Right lobe of liver (tissue), 6 donors: ENCODE data around the gene RAB30. TPM values are rescaled to one million over a fixed set of nuclear protein-coding genes. Genes with fewer than 3 reads are reported as not detected.

ENCODE experiments used
- ATAC-seq, 4 donors: fragments of 200-7000 bp; cut with Tn5 transposase; one replicate each; pipeline ENCODE4 v1.9.1; 2020; ENCODE audit warnings: mild to moderate bottlenecking in 4 of 4, moderate library complexity in 4 of 4
- DNase-seq, 3 donors: peaks; one replicate each; pipeline ENCODE4 v3.0.0-alpha.2; 2020
- H3K27ac ChIP-seq, 3 donors: fragments of 200-600 bp; one replicate each; pipeline ENCODE4 v1.8.0; 2022
- H3K27me3 ChIP-seq, 2 donors: fragments of 200-600 bp; one replicate each; pipeline ENCODE4 v1.8.0; 2022
- H3K36me3 ChIP-seq, 4 donors: fragments of 200-600 bp; sonication (generic) in 1 of 4; one replicate each; pipeline versions ENCODE4 v1.5.1 to v1.8.0; 2017 to 2022; ENCODE audit warnings: control low read depth in 1 of 4
- H3K4me1 ChIP-seq, 4 donors: fragments of 200-600 bp; sonication (generic) in 1 of 4; one replicate each; pipeline versions ENCODE4 v1.5.1 to v1.8.0; 2017 to 2022; ENCODE audit warnings: control low read depth in 1 of 4
- H3K4me3 ChIP-seq, 3 donors: fragments of 200-600 bp; one replicate each; pipeline ENCODE4 v1.8.0; 2022
- H3K9me3 ChIP-seq, 4 donors: fragments of 200-600 bp; sonication (generic) in 1 of 4; one replicate each; pipeline versions ENCODE4 v1.5.1 to v1.8.0; 2017 to 2022; ENCODE audit warnings: control low read depth in 1 of 4
- CTCF ChIP-seq, 4 donors: fragments of 200-600 bp in 3 of 4; fragments of 450-650 bp in 1 of 4; IDR thresholded peaks; one replicate each; pipeline versions ENCODE4 v1.5.1 to v1.8.0; 2016 to 2022; ENCODE audit warnings: antibody characterized with exemption in 4 of 4, mild to moderate bottlenecking in 2 of 4
- POLR2A ChIP-seq: fragments of 450-650 bp; IDR thresholded peaks from one replicate; pipeline ENCODE4 v1.6.1; 2017; ENCODE audit warnings: antibody characterized with exemption, mild to moderate bottlenecking
- WGBS: methylation state at CpG from one replicate; pipeline ENCODE4 v1.1.6; 2018; ENCODE audit warnings: low coverage, low lambda C conversion rate; ENCODE audit not compliant: insufficient coverage; ENCODE audit errors: missing lambda C conversion rate; 5-methylcytosine and 5-hydroxymethylcytosine counted together
- intact Hi-C, 2 donors: fragments of 100-400 bp; cut with DNase I; formaldehyde crosslinking; loops; one replicate each; pipeline versions ENCODE4 v1.11.2 to v1.14.1; 2022
- total RNA-seq, 6 experiments: library from RNA; depleted of rRNA in 2 of 6; stranded (reverse); fragments of >200 nt in 2 of 6; fragmentation: NEBNext Ultra II Directional in 3 of 6; extraction: Animal tissue kit (Norgen Biotek cat#: 25700) in 3 of 6; gene quantifications; one replicate each; pipeline versions ENCODE4 v1.1.0 to v1.2.4, GENCODE V29; 2016 to 2023
- donor health status: DM: no; HTN: yes; CAD: no.
- donor health status: DM: no; HTN: no; CAD: no.
- donor health status: DM: no; HTN: no; CAD: no.
- donor health status: DM: no; HTN: yes; CAD: no.
- donor health status: DM: no; HTN: yes; CAD: no.

RAB30 gene
- total RNA-seq, 6 experiments from 2014 or later = 4.1 to 9.6 (median 6.7) TPM

- peaks cover 0 to 12% (median 0%) of the 10 kb centered on the region in 4 donors for H3K4me1 ChIP-seq
- 100% methylated on average over 3 of the region's 3 CpGs for WGBS
- no peak for TF ChIP-seq POLR2A
- no peak for TF ChIP-seq CTCF (IDR thresholded peaks at IDR 0.05)
These were observed 14.0 kb downstream of the RAB30 start for GRCh38 chr11:83057721-83058120.

GRCh38 chr11:83056611-83057010 lies 15.1 kb downstream of the RAB30 start:
- WGBS = 78% methylated on average over 1 of the region's 1 CpG
- no peak for DNase-seq
- no peaks in the 10 kb centered on the region for H3K27me3 ChIP-seq
- no peaks in the 10 kb centered on the region for H3K9me3 ChIP-seq
- no peak overlapping the region for H3K4me3 ChIP-seq
- no peak for TF ChIP-seq CTCF (IDR thresholded peaks at IDR 0.05)
- TF ChIP-seq POLR2A = no peak
- H3K36me3 ChIP-seq = no peaks in the 10 kb centered on the region
- no peak for ATAC-seq
- intact Hi-C loops = no loop called here
- H3K4me1 ChIP-seq = peaks cover 0 to 10% (median 0%) of the 10 kb centered on the region in 4 donors
- H3K27ac ChIP-seq = no peak overlapping the region

More at GRCh38 chr11:83057721-83058120, 14.0 kb downstream of the RAB30 start:
- DNase-seq (no peak), ATAC-seq (no peak)
- Histone ChIP-seq H3K9me3 (no peaks in the 10 kb centered on the region), H3K4me3 (no peak overlapping the region), H3K27ac (no peak overlapping the region), H3K27me3 (no peaks in the 10 kb centered on the region), H3K36me3 (no peaks in the 10 kb centered on the region)
- intact Hi-C loops = no loop called here

DNA sequence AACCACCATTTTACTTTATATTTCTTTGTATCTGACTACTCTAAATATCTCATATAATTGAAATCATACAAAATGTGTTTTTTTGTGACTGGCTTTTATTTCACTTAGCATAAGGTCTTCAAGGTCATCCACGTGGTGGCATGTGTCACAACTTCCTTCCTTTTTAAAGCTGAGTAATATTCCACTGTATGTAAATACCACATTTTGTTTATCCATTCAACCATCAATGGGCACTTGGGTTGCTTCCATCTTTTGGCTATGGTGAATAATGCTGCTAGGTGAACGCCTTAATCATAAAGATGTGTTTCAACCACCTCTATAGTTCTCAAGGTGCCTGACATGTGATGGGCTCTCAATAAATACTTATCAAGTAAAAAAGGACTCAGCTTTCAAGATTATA lies 15.5 kb downstream of the RAB30 start:
- ATAC-seq (no peak), DNase-seq (no peak)
- TF ChIP-seq POLR2A = no peak
- peaks cover 0 to 10% (median 0%) of the 10 kb centered on the region in 4 donors for H3K4me1 ChIP-seq
- WGBS = 65% methylated on average over 2 of the region's 2 CpGs
- H3K27ac ChIP-seq = no peak overlapping the region
- intact Hi-C loops = no loop called here
- no peaks in the 10 kb centered on the region for H3K9me3 ChIP-seq
- no peaks in the 10 kb centered on the region for H3K27me3 ChIP-seq
- no peak overlapping the region for H3K4me3 ChIP-seq
- no peaks in the 10 kb centered on the region for H3K36me3 ChIP-seq

- DNase-seq = no peak
- WGBS = 93% methylated on average over 3 of the region's 3 CpGs
- no peaks in the 10 kb centered on the region for H3K9me3 ChIP-seq
- no peak for TF ChIP-seq POLR2A
- no peak for TF ChIP-seq CTCF (IDR thresholded peaks at IDR 0.05)
- H3K4me1 ChIP-seq = peaks cover 0 to 10% (median 0%) of the 10 kb centered on the region in 4 donors
- H3K27ac ChIP-seq = no peak overlapping the region
- H3K27me3 ChIP-seq = no peaks in the 10 kb centered on the region
- intact Hi-C loops = no loop called here
- ATAC-seq = peak; percentile 57 to 77 (median 70)
- H3K36me3 ChIP-seq = no peaks in the 10 kb centered on the region
- H3K4me3 ChIP-seq = no peak overlapping the region
These were observed 16.8 kb downstream of the RAB30 start for GRCh38 chr11:83054904-83055380.

- ATAC-seq (peak in 2 of 4 donors; percentile 28 to 36), DNase-seq (no peak)
- Histone ChIP-seq H3K9me3 (no peaks in the 10 kb centered on the region), H3K4me3 (no peak overlapping the region), H3K27ac (no peak overlapping the region), H3K27me3 (no peaks in the 10 kb centered on the region), H3K36me3 (no peaks in the 10 kb centered on the region), H3K4me1 (peaks cover 0 to 10% (median 0%) of the 10 kb centered on the region in 4 donors)
- intact Hi-C loops = no loop called here
- 90% methylated on average over 2 of the region's 2 CpGs for WGBS
- TF ChIP-seq POLR2A = no peak
- TF ChIP-seq CTCF (IDR thresholded peaks at IDR 0.05) = no peak
These were observed 17.7 kb downstream of the RAB30 start for GRCh38 chr11:83054001-83054400.
